Measurements from ENCODE around the gene NEMP2. TPM values are rescaled to one million over a fixed set of nuclear protein-coding genes. Genes with fewer than 3 reads are reported as not detected.
A peak's percentile ranks its signal among the peaks of the same experiment; 100 is the strongest.
"Not testable (repeated sequence)": the region's sequence is repeated elsewhere in the genome, so short reads cannot be mapped to it uniquely, and the experiment has no call there.

The NEMP2 gene
- total RNA-seq, 1 experiment from 2014 or later, result 9.0 TPM

GRCh38 chr2:190532581-190532980 lies 1.9 kb downstream of the NEMP2 start:
- in situ Hi-C loops (cut with HindIII; ENCODE audit: low pct_unique_long_range_greater_than_20kb, low sequenced_read_pairs), result no loop called here
- DNase-seq (ENCODE audit: low read depth, low spot score), result no peak

DNA sequence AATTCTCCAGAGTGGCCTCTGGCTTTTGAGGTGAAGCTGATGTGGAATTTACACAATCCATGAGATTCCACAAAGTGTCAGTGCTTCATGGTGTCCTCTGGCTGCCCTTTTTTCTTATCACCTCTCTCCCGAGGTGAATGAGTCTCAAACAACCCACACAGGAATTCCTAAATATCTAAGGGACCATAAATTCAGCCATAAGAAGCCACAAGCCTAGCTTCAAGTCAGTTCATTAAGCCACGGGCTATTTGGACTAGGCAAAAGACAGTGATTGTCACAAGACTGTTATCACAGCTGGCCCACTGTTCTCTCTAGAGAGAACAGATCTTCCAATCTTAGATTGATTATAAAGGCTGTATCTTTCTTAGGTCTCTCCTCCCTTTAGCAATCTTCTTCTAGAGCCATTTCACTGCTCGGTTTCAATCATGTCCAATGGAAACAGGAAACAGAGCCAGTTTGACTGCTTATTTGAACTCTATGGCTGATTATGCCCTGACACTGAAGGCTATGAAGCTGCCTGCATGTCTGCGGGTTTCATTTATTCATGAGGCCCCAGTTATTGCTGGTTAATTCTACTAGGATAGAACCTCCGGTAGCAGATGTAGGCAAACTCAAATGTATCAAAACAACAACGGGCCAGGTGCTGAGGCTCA lies 4.1 kb downstream of the NEMP2 start:
- in situ Hi-C loops (cut with HindIII; ENCODE audit: low pct_unique_long_range_greater_than_20kb, low sequenced_read_pairs), result no loop called here
- DNase-seq (ENCODE audit: low read depth, low spot score), result peak; percentile 64

DNA sequence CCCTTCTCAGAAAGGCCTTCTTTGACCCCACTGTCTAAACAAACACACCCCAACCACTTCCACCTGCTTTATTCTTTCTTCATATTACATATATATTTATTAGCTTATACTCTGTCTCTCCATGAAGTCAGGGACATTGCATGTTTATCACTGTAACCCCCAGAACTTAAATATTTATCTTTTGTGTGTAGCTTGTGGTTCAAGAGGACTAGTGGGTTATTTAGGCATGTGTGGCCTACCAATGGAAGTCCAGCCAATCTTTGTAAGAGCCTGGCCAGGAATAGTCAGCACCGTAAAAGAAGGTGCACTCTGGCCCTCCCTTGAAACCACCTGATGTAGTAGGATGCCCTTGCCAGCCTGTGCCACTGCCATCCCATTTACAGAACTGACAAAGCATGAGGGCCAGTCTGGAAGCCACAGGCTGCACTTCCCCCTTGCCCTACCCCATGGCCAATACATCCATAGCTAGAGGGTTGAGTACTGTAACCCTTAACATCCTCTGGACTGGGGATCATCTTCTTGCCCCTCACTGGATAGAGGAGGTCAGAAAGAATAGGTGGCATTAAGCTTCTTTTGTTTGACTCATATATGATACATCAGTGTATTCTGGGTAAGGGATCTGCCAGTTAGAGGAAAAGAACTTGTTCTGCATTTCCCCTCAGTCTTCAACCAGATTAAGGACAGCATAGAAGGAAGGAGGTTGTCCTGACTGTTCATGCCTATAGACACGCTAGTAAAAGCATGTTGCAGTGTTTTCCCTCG lies 4.9 kb downstream of the NEMP2 start:
- in situ Hi-C loops (cut with HindIII; ENCODE audit: low pct_unique_long_range_greater_than_20kb, low sequenced_read_pairs), result no loop called here
- no peak for DNase-seq (ENCODE audit: low read depth, low spot score)

DNA sequence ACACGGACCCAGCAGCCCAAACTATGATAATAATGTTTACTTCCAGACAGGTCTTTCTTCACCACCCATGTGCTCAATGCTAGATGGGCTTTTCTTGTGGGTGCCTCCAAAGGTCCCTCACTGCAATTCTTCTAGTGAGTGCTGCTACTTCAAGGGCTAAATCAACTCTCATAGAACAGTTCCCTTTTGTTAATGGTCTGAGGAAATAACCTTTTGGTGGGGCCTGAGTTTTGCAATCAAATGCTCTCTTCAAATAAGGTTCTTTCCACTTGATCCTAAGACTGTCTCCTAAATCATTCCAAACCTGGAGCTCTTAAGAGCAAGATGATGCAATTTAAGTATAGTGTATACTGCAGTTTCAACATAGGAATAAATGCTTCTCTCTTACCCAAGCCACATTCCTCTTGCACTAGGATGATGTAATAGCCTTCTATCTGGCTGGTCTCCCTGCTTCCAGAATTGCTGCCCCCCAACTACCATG lies 6.0 kb downstream of the NEMP2 start:
- DNase-seq (ENCODE audit: low read depth, low spot score), result peak; percentile 57
- in situ Hi-C loops (cut with HindIII; ENCODE audit: low pct_unique_long_range_greater_than_20kb, low sequenced_read_pairs), result no loop called here

- in situ Hi-C loops (cut with HindIII; ENCODE audit: low pct_unique_long_range_greater_than_20kb, low sequenced_read_pairs), result no loop called here
Measured at GRCh38 chr2:190527918-190528317, 6.6 kb downstream of the NEMP2 start.

DNA sequence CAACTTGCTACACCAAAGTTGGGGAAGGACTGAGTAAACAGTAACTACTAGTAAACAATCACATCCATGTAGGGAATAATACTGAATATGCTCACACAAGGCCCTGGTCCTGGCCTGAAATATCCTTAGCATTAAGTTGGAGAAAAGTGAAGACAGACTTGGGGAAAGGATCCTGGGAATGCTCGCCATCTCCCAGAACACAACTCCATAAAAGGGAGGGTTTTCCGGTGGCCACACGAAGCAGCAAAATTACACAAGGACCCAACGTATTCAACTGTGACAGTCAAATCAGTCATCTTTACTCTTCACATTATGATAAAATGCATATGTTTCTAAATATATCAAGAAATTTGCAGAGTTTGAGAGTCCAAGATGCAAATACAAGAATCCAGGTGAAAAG lies 7.3 kb downstream of the NEMP2 start:
- no peak for DNase-seq (ENCODE audit: low read depth, low spot score)

More at GRCh38 chr2:190527918-190528317, 6.6 kb downstream of the NEMP2 start:
- no peak for DNase-seq (ENCODE audit: low read depth, low spot score)

GRCh38 chr2:190526105-190526750 lies 8.3 kb downstream of the NEMP2 start:
- in situ Hi-C loops (cut with HindIII; ENCODE audit: low pct_unique_long_range_greater_than_20kb, low sequenced_read_pairs), result no loop called here
- DNase-seq (ENCODE audit: low read depth, low spot score), result no peak

More for the DNA sequence above, 7.3 kb downstream of the NEMP2 start:
- in situ Hi-C loops (cut with HindIII; ENCODE audit: low pct_unique_long_range_greater_than_20kb, low sequenced_read_pairs), result no loop called here

DNA sequence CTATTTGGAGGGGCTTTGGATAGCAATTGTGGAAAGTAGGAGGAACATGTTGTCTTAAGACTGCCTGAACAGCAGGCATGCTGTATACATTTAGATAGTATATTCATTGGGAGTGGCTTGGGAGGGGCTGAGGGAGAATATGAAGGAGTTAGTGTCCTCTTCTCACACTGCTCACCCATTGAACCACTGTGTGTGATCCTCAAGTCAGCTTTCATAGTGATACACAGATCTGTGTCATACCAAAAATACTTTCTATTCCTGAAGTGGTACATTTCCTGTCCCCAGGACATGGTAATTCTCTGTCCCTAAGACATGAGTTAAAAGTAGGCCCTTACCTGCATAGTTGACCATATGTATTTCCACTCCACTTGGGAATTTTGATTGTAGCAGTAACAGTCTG lies 9.6 kb downstream of the NEMP2 start:
- in situ Hi-C loops (cut with HindIII; ENCODE audit: low pct_unique_long_range_greater_than_20kb, low sequenced_read_pairs), result no loop called here
- DNase-seq (ENCODE audit: low read depth, low spot score), result no peak

- in situ Hi-C loops (cut with HindIII; ENCODE audit: low pct_unique_long_range_greater_than_20kb, low sequenced_read_pairs), result no loop called here
- DNase-seq (ENCODE audit: low read depth, low spot score), result no peak
Measured at GRCh38 chr2:190519975-190520767, 14.4 kb downstream of the NEMP2 start.

DNA sequence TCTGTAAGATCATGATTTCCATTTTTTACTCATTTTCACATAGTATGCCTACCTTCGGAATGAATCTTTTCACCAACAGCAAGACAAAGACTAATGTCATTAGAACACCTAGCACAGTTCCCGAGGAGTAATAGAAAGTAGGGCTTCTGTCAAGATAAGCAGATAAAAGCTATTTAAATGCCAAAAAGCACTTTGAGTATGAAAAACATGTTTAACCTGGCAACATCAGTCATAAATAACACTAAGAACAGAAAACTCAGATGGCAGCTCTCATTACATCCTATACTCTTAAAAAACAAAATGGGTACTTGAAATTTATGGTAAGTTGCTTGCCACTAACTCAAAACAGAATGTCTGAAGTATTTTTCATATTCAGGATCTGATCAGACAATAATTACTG lies 17.1 kb downstream of the NEMP2 start:
- no peak for DNase-seq (ENCODE audit: low read depth, low spot score)
- in situ Hi-C loops (cut with HindIII; ENCODE audit: low pct_unique_long_range_greater_than_20kb, low sequenced_read_pairs), result no loop called here

DNA sequence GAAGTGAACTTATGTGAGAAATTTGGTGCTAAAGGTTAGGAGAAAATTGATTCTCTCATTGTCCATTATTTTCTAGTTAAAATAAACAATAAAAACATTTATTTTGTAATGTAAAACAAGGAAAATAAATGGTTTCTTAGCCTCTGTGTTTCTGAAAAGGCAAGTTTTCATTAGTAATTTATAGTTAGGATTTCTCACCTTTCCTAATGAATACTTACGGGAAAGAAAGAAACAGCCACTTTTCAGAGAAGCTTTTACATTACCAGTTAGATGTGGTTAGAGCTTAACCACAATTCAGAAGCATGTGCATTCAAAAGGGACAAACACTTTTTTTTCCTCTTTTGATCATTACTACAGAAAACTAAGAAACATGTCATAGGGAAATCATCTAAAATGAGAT lies 18.8 kb downstream of the NEMP2 start:
- in situ Hi-C loops (cut with HindIII; ENCODE audit: low pct_unique_long_range_greater_than_20kb, low sequenced_read_pairs), result no loop called here

DNA sequence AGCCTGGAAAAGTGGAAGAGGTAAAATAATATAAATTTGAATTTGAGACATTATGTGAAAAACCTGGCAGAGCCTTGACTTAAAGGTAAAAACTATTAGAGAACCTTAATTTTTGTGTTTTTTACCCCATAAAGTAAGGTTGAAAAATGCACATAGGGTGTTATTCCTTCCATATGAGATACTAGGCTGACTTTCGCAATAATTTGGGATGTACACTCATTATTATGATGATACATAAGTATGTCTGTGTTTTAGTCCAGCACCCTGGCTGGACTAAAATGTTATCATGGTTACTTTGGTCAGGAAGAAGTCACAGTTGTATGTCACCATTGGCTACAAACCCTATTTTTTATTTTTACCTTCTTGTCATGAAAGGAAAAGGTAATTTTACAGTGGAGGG lies 19.8 kb downstream of the NEMP2 start:
- in situ Hi-C loops (cut with HindIII; ENCODE audit: low pct_unique_long_range_greater_than_20kb, low sequenced_read_pairs), result no loop called here
- no peak for DNase-seq (ENCODE audit: low read depth, low spot score)

More for the DNA sequence above, 18.8 kb downstream of the NEMP2 start:
- no peak for DNase-seq (ENCODE audit: low read depth, low spot score)

DNA sequence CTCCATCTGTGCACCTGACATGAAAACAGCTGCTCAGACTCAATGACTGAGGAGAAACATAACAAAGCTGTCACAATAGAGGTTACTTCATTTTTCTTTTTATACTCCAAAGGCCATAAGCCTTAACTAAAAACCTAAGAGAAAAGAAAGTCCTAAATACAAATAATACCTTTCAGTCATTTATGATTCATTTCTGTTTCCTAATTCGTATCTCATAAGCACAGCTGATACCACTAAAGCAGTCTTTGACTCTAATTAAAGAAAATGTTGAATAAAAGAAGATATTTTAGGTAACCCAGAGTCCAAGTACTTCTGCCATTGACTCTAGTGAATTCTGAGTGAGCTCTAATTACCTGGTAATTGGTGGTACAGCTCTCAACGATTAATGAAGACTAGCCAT lies 20.6 kb downstream of the NEMP2 start:
- in situ Hi-C loops (cut with HindIII; ENCODE audit: low pct_unique_long_range_greater_than_20kb, low sequenced_read_pairs), result no loop called here
- no peak for DNase-seq (ENCODE audit: low read depth, low spot score)

GRCh38 chr2:190512539-190513095 lies 21.9 kb downstream of the NEMP2 start:
- DNase-seq (ENCODE audit: low read depth, low spot score), result peak; percentile 23
- in situ Hi-C loops (cut with HindIII; ENCODE audit: low pct_unique_long_range_greater_than_20kb, low sequenced_read_pairs), result no loop called here

GRCh38 chr2:190511104-190511503 lies 23.4 kb downstream of the NEMP2 start:
- DNase-seq (ENCODE audit: low read depth, low spot score), result peak; percentile 72
- in situ Hi-C loops (cut with HindIII; ENCODE audit: low pct_unique_long_range_greater_than_20kb, low sequenced_read_pairs), result no loop called here

GRCh38 chr2:190509895-190510294 lies 24.6 kb downstream of the NEMP2 start:
- in situ Hi-C loops (cut with HindIII; ENCODE audit: low pct_unique_long_range_greater_than_20kb, low sequenced_read_pairs); DNase-seq (ENCODE audit: low read depth, low spot score): not testable (repeated sequence)

- no peak for DNase-seq (ENCODE audit: low read depth, low spot score)
- in situ Hi-C loops (cut with HindIII; ENCODE audit: low pct_unique_long_range_greater_than_20kb, low sequenced_read_pairs), result no loop called here
Measured at GRCh38 chr2:190507135-190507534, 27.4 kb downstream of the NEMP2 start.

Measured in SK-MEL-5 (cell line).